GM18951 (cell line): Measurements from ENCODE around the gene SSMEM1.

Experiments
- POLR2A ChIP-seq: IDR thresholded peaks from 4 replicates; pipeline ENCODE4 v1.6.1; 2011; ENCODE audit warnings: mild to moderate bottlenecking; ENCODE audit not compliant: insufficient read length, insufficient read depth; ENCODE audit errors: extremely low read depth
- in situ Hi-C: fragments of 300-500 bp; cut with MboI; formaldehyde crosslinking; loops from one replicate; pipeline ENCODE4 v1.12.0; 2022; ENCODE audit warnings: low sequenced_read_pairs, mixed read lengths, inconsistent platforms; ENCODE audit not compliant: unreplicated experiment

The SSMEM1 gene

DNA sequence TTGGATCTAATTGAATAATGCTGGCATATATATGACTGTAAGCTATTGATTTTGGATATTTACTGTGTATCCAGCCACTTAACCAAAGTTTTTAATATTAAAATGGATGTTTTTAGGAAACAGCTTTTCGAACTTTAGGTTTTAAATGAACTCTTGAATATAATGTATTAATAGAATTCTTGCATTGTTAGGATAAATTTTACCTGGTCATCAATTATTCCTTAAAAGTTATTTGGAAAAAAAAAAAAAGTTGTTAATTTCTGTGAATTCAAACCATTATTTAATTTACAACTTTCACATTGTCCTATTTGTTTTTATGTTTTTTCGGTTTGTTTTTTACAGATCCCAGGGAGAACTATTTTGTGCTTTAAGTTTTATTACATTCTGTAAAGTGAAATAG, 12.3 kb upstream of the SSMEM1 start:
- in situ Hi-C loops: no loop called here
- no peak for TF ChIP-seq POLR2A

DNA sequence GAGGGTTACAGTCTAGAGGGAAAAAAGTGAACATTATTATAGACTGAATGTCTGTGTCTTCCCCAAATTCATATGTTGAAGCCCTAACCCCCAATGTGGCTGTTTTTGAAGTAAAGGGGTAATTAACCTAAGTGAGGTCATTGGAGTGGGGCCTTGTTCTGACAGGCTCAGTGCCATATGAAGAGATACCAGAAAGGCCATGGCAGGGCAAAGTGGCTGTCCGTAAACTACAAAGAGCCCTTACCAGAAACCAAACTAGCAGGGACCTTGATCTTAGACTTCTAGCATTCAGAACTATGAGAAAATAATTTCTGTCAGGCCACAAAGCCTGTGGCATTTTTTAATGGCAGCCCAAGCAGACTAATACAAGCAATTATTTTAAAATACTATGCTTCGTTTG, 11.2 kb upstream of the SSMEM1 start:
- TF ChIP-seq POLR2A: no peak
- in situ Hi-C loops: no loop called here

DNA sequence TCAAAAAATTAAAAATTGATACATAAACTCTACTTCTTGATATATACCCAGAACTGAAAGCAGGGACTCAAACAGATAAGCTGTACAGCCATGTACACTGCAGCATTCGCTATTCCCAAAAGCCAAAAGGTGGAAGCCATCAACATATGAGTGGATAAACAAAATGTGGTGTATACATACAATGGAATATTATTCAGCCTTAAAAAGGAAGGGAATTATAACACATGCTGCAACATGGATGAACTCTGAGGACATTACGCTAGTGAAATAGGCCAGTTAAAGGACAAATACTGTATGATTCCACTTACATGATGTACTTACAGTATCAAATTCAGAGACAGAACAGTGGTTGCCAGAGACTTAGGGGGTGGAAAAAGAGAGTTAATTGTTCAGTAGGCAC, 10.6 kb upstream of the SSMEM1 start:
- in situ Hi-C loops: no loop called here
- TF ChIP-seq POLR2A: no peak

DNA sequence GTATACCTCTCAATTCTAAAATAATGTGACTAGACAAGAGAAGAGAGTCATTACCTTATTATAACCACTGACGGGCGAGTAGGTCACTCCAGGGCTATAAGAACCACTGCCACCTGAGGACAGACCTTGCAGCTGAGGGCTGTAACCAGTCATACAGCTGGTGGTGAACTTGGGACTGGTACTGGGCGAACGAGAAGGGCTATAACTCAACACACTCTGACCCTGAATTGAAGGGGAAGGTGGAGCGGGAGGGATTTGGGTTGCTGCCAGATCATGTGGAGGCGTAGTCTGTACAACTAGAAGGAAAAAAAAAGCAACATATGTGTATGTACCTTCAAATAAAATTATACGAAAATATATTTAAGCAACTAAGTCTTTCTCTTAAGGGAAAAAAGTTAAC, 5.9 kb upstream of the SSMEM1 start:
- TF ChIP-seq POLR2A: no peak

DNA sequence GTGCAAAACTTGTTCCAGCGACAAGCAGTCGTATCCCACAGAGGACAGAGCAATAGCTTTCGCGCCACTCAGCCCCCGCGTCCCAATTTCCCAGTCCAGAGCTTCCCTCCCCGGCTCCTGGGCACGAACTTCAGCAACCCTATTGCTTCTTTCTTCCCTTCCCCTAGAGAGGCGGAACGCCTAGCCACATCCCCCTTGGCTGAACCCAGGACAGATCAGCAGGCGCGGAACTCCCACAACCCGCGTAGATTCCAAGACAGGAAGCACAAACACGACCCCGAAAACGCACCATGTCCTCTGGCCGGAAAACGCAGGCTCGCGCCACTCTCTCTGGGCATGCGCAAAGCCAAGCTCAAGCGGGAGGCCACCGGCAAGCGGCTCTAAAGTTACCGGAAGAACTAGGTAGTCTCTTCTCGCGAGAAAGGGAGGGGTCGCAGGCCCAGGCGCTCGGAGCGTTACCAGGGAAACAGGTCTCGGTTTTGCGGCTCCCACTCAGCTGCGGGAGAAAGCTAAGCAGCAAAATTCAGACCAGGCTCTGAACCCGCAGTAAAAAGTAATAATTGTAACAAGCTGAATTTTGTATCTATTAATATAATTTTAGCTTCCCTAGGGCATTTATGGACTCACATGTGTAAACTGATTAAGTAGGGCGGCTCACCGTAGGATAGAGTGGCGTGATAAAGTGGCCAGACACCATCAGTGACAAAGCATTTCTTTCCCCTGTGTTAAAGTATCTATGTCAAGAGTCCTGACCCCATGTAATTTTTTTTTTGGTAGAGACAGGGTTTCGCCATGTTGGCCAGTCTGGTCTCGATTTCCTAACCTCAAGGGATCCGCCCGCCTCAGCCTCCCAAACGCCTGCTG, 2.3 kb upstream of the SSMEM1 start, which contains the start of gene TMEM209:
Gene TMEM209, minus strand, starts transcription at position 323 of the 864 bp plus-strand sequence. Its CDS starts 31 bp downstream, at position 292.
- peak; percentile 96 for TF ChIP-seq POLR2A
- in situ Hi-C loops: no loop called here

More for the DNA sequence above, 5.9 kb upstream of the SSMEM1 start:
- in situ Hi-C loops: no loop called here

DNA sequence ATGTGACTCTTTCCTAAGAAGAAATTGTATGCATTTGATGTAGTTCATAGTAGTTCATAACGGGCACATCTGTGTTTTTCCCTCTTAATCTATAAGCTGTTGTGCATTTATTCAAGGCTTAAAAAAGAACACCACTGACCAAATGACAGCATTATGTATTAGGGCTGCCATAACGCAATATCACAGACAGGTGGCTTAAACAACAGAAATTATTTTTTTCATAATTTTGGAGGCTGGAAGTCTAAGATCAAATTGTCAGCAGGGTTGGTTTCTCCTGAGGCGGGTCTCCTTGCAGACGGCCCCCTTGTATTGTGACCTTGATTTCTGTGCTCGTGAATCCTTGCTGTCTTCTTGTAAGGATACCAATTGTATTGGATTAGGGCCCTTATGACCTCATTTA, 627 bp upstream of the SSMEM1 start:
- no peak for TF ChIP-seq POLR2A
- in situ Hi-C loops: no loop called here

DNA sequence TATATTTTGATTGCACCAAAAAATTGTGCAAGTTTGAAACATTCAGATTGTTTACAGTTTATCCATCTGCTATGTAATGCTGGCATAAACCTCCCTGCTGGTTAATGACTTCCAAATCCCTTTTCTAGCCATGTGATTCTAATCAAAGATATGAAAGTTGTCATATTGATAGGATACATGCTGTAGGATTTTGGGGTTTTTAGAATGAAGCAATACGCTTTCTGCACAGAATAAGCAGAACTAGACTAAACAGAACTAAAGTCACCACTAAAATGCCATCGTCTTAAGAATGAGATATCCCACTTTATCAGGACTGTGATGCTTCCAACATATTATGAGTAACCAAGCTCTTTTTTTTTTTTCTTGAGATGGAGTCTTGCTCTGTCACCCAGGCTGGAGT, 856 bp downstream of the SSMEM1 start:
- no peak for TF ChIP-seq POLR2A
- in situ Hi-C loops: no loop called here

DNA sequence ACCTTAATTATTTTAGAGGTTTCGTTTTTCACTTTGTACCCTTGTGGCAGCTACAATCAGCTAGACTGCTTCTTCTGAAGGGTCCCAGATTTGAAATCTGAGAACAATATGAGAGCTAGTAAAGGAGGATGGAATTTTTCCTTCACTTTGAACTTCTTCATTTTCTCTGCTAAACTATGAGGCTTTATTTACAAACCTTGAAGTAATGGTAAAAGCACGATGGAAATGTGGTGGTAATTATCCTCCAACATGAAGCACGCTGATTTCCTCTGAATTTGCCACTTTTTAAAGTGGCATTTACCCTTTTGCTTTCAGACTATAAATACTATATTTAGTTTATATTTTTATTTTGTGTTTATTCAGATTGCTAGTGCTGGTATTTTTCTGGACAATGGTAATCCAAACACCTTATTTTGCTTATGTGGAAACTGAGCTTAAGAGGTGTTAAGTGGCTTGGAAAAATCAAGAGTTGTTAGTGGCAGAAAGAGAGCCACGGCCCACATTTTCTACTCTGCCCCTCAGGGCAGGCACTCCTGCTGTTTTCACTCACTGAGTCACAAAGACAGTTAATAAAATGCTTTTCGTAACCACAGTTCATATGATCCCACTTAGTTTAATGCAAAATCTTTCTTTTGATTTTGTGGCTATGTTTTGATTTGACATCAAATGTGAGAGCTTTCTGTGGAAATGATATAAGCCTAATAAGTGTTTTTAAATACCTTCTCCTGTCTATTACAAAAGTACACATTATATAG, 2.7 kb downstream of the SSMEM1 start:
- in situ Hi-C loops: no loop called here
- no peak for TF ChIP-seq POLR2A

DNA sequence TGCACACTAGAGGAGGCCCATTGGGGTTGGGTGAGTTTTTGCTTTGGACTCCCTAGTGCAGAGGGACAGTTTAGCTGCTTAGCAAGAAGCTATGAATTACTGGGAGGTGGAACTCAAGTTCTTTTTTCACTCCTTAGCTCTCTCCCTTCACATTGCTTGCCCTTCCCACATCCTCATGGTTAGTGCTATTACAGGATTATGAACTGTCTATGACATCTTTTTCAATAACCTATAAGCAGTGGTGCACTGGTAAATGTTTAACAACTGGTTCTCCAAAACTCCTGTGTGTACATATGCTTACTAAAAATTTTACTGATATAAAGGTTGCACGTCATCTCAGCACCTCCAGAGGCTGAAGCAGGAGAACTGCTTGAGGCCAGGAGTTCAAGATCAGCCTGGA, 6.2 kb downstream of the SSMEM1 start:
- no peak for TF ChIP-seq POLR2A
- in situ Hi-C loops: no loop called here

DNA sequence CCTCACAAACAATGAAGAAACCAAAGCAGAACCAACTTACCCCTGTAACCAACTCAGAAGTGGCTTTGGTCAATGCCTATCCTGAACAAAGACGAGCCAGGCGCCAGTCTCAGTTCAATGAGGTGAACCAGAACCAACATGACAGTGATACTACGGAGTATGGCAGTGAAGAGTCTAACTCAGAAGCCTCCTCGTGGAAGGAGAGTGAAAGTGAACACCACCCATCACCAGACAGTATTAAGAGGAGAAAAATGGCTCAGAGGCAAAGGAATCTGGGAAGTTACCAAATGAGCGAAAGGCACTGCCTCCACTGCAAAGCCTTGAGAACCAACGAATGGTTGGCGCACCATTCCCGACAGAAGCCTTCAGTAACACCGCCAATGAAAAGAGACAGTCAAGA, 8.4 kb downstream of the SSMEM1 start:
- TF ChIP-seq POLR2A: no peak
- in situ Hi-C loops: no loop called here

DNA sequence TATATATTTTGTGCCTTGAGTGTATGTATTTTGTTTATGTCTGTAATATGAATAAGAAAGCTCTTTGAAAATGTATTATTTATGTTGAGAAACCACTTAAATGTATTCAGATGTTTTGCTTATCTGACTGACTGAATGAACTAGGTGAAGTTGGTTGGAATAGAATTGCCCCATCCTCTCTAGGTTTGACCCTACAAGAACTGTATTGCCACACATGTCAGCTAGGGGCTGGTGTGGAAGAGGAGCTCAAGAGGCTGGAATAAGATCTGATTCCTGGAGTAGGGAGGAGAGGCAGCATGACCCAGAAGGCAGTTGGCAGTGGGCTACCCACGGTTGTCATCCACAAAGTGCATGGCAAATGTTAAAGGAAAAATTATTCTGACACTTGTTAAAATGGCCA, 9.1 kb downstream of the SSMEM1 start:
- TF ChIP-seq POLR2A: no peak
- in situ Hi-C loops: no loop called here

DNA sequence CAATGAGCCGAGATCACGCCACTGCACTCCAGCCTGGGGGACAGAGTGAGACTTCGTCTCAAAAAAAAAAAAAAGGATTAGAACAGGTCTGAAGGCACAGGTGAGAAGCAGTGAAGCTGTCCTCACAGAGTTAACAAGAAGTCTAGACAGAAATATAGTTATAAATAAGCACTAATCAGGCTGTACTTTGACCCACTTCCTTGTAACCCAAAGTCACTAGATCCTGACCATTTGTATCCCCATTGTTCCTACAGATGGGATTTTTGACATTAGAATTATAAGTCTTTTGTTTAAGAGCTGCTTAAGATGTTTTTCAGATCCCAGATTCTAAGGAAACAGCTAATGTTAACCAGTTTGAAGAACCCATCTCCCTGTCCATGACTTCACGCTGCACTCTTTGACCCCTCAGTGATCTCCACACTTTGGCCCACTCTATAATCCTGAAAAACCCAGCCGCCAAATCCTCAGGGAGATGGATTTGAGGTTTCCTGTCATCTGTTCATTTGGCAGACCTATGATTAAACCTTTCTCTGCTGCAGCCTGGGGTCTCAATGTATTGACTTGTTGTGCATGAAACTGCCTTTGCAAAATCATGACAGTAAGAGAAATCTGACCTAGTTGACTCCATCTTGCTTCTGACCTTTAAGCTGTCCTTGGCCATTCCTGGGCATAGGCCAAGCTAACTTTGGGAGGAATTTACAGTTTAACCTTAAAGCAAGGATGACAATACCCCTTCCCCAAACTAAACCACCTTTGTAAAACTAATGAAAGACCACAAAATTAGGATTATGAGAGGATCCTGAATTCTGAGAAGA, 11.4 kb downstream of the SSMEM1 start:
- in situ Hi-C loops: no loop called here
- TF ChIP-seq POLR2A: no peak

DNA sequence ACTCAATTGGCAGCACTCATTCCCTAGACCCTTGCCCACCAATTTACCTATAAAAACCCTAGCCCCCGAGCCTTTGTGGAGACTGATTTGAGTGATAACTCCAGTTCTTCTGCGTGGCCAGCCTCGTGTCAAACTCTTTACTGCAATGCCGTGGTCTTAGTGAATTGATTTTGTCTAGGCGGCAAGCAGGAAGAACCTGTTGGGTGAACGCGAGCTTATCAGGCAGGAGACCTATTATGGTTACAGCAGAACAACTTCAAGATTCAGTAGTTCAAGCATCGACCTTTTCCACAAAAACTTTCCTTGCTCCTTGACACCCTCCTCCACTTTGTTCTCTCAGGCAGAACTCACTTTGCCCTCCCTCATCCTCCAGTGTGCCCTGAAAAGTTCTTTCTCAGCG, 12.2 kb downstream of the SSMEM1 start:
- in situ Hi-C loops: no loop called here
- TF ChIP-seq POLR2A: no peak
